Activated T-helper 1 cell treated with anti-CD3 and anti-CD28 coated beads, Interleukin-12 subunit alpha, Interleukin-12 subunit beta, Interleukin-2, Interleukin-4 antibody, amounts not matched to agents 30 ng/mL and 10 ng/mL and 1 ng/mL, durations not matched to agents 14 hours and 24 hours and 36 hours (primary cell): ENCODE data around the gene POLR2F. TPM values are rescaled to one million over a fixed set of nuclear protein-coding genes. Genes with fewer than 3 reads are reported as not detected.

Source experiments
- DNase-seq: peaks from one replicate; pipeline ENCODE4 v3.0.0; 2021; ENCODE audit warnings: low spot score
- H3K27ac Mint-ChIP-seq: one replicate; pipeline ENCODE4 v1.8.0; 2021; ENCODE audit warnings: mild to moderate bottlenecking, mixed read lengths
- H3K27me3 Mint-ChIP-seq: one replicate; pipeline ENCODE4 v1.8.0; 2022; ENCODE audit warnings: mild to moderate bottlenecking, moderate library complexity, mixed read lengths; ENCODE audit not compliant: insufficient read depth
- H3K36me3 Mint-ChIP-seq: one replicate; pipeline ENCODE4 v1.8.0; 2021; ENCODE audit warnings: low read depth, mixed read lengths
- H3K4me1 Mint-ChIP-seq: one replicate; pipeline ENCODE4 v1.8.0; 2021; ENCODE audit warnings: low read depth, mixed read lengths
- H3K4me3 Mint-ChIP-seq: one replicate; pipeline ENCODE4 v1.8.0; 2021; ENCODE audit warnings: mild to moderate bottlenecking, moderate library complexity, mixed read lengths
- H3K9me3 Mint-ChIP-seq: one replicate; pipeline ENCODE4 v1.8.0; 2021; ENCODE audit warnings: mixed read lengths
- intact Hi-C: fragments of 100-400 bp; cut with micrococcal nuclease; formaldehyde crosslinking; loops from one replicate; pipeline ENCODE4 v1.15.1; 2024
- total RNA-seq: library from RNA; stranded (reverse); gene quantifications from 2 replicates; pipeline ENCODE4 v1.2.3, GENCODE V29; 2022

Gene POLR2F
- total RNA-seq, 1 donor from 2014 or later: 102 TPM

GRCh38 chr22:38016182-38017151 lies 63.0 kb downstream of the POLR2F start:
- no peaks in the 10 kb centered on the region for H3K4me1 Mint-ChIP-seq
- H3K36me3 Mint-ChIP-seq: no peaks in the 10 kb centered on the region
- intact Hi-C loops: no loop called here
- H3K4me3 Mint-ChIP-seq: no peak overlapping the region
- H3K9me3 Mint-ChIP-seq: no peaks in the 10 kb centered on the region
- H3K27me3 Mint-ChIP-seq: no peaks in the 10 kb centered on the region
- no peak for DNase-seq
- no peak overlapping the region for H3K27ac Mint-ChIP-seq

GRCh38 chr22:38017272-38017920 lies 63.9 kb downstream of the POLR2F start:
- Mint-ChIP-seq H3K4me1 (no peaks in the 10 kb centered on the region), H3K27ac (no peak overlapping the region), H3K9me3 (no peaks in the 10 kb centered on the region), H3K27me3 (no peaks in the 10 kb centered on the region), H3K36me3 (no peaks in the 10 kb centered on the region), H3K4me3 (no peak overlapping the region)
- intact Hi-C loops: no loop called here
- DNase-seq: no peak

GRCh38 chr22:38017939-38018885 lies 64.7 kb downstream of the POLR2F start:
- intact Hi-C loops: no loop called here
- H3K27ac Mint-ChIP-seq: no peak overlapping the region

More at GRCh38 chr22:38017939-38018885, 64.7 kb downstream of the POLR2F start:
- no peak for DNase-seq
- no peaks in the 10 kb centered on the region for H3K27me3 Mint-ChIP-seq
- no peaks in the 10 kb centered on the region for H3K36me3 Mint-ChIP-seq
- H3K9me3 Mint-ChIP-seq: no peaks in the 10 kb centered on the region
- H3K4me3 Mint-ChIP-seq: no peak overlapping the region
- no peaks in the 10 kb centered on the region for H3K4me1 Mint-ChIP-seq

Other genes with a start within 250 kb of the POLR2F start
- 28.5 and 28.9 TPM in 2 replicates for gene GCAT, start 145.8 kb upstream of the POLR2F start, total RNA-seq
- gene GALR3, start 130.3 kb upstream of the POLR2F start, total RNA-seq: 0.24 TPM in 1 of 2 replicates, not detected in the other
- 29.9 and 30.1 TPM in 2 replicates for gene ANKRD54, start 109.4 kb upstream of the POLR2F start, total RNA-seq
- gene EIF3L, start 104.3 kb upstream of the POLR2F start, total RNA-seq: 433 and 441 TPM in 2 replicates
- gene MICALL1, start 47.4 kb upstream of the POLR2F start, total RNA-seq: 27.3 and 31.1 TPM in 2 replicates
- gene C22orf23, start 98 bp upstream of the POLR2F start, total RNA-seq: 0.61 TPM in 1 of 2 replicates, not detected in the other
- gene SOX10, start 30.9 kb downstream of the POLR2F start, total RNA-seq: not detected in 2 replicates
- 12.0 and 14.8 TPM in 2 replicates for gene PICK1, start 103.7 kb downstream of the POLR2F start, total RNA-seq
- 0.34 TPM in 1 of 2 replicates, not detected in the other for gene SLC16A8, start 130.5 kb downstream of the POLR2F start, total RNA-seq
- gene BAIAP2L2, start 157.0 kb downstream of the POLR2F start, total RNA-seq: 0.29 and 0.32 TPM in 2 replicates
- gene PLA2G6, start 228.1 kb downstream of the POLR2F start, total RNA-seq: 34.8 and 34.9 TPM in 2 replicates
- 12.3 and 12.5 TPM in 2 replicates for gene MAFF, start 248.3 kb downstream of the POLR2F start, total RNA-seq